Thyroid gland (tissue), 4 donors: ENCODE data around the gene FAM117A.

Experiments used
- POLR2A ChIP-seq, 2 donors: fragments of 450-650 bp; IDR thresholded peaks; one replicate each; pipeline ENCODE4 v1.6.1; 2017; ENCODE audit warnings: antibody characterized with exemption in 2 of 2, mild to moderate bottlenecking in 2 of 2, moderate library complexity in 1 of 2
- TF ChIP-seq, protein P1 (sequence below), 6 experiments: fragments of 200-600 bp in 3 of 6; fragments of 450-650 bp in 3 of 6; sonication (generic) in 3 of 6; IDR thresholded peaks; one replicate each; pipeline ENCODE4 v1.5.1; 2016 to 2019; ENCODE audit warnings: antibody characterized with exemption in 6 of 6, mild to moderate bottlenecking in 2 of 6, inconsistent platforms in 1 of 6, moderate library complexity in 1 of 6

DNA sequence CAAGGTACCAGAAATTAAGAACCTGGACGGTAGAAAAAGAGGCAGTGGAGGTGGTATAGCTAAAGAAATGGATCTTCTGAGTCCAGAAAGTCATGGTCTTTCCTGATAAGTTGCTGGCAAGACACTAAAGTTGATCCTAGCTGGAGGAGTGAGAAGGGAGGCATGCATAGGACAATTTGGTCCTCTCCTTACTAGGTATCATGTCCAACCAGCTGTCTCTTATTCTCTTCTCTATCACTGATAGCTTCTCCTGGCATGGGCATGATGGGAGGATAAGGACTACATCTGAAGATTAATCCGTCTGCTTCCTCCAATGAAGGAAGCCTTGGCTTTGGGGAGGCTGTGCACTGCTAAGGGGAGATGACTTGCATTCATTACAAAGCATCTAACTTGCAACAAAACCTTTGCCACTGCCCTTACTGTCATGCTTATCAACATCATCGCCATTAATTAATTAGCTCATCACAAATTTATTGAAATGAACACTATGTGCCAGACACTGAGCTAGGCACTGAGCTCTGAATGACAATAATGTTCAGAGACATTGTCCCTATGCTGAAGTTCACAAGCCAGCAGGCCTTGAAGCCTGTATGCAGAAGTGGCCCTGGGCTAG is 3.1 kb upstream of the FAM117A start:
- no peak for TF ChIP-seq POLR2A (IDR thresholded peaks at IDR 0.05)
- TF ChIP-seq, protein P1, sequence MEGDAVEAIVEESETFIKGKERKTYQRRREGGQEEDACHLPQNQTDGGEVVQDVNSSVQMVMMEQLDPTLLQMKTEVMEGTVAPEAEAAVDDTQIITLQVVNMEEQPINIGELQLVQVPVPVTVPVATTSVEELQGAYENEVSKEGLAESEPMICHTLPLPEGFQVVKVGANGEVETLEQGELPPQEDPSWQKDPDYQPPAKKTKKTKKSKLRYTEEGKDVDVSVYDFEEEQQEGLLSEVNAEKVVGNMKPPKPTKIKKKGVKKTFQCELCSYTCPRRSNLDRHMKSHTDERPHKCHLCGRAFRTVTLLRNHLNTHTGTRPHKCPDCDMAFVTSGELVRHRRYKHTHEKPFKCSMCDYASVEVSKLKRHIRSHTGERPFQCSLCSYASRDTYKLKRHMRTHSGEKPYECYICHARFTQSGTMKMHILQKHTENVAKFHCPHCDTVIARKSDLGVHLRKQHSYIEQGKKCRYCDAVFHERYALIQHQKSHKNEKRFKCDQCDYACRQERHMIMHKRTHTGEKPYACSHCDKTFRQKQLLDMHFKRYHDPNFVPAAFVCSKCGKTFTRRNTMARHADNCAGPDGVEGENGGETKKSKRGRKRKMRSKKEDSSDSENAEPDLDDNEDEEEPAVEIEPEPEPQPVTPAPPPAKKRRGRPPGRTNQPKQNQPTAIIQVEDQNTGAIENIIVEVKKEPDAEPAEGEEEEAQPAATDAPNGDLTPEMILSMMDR (IDR thresholded peaks at IDR 0.05): no peak
